PFSK-1 (cell line): ENCODE data around the gene MLXIPL.

ENCODE experiments used
- FOXP2 ChIP-seq: optimal IDR thresholded peaks from 2 replicates; pipeline ENCODE3; 2011; ENCODE audit warnings: borderline replicate concordance, control low read depth, inconsistent platforms; ENCODE audit not compliant: insufficient read depth; ENCODE audit errors: extremely low read length, extremely low read depth
- POLR2AphosphoS5 ChIP-seq: IDR thresholded peaks from 2 replicates; pipeline ENCODE4 v1.6.1; 2012; ENCODE audit warnings: low read depth, mild to moderate bottlenecking, control low read depth, low read length, moderate library complexity
- SIN3A ChIP-seq: IDR thresholded peaks from 2 replicates; pipeline ENCODE4 v1.6.1; 2012; ENCODE audit warnings: mild to moderate bottlenecking, low read length, moderate library complexity, borderline replicate concordance; ENCODE audit not compliant: insufficient read depth
- TAF1 ChIP-seq: IDR thresholded peaks from 2 replicates; pipeline ENCODE4 v1.6.1; 2012; ENCODE audit warnings: low read length, control low read depth, borderline replicate concordance; ENCODE audit not compliant: insufficient read depth
- TF ChIP-seq, protein P1 (sequence below), 2 experiments: IDR thresholded peaks; 2 replicates each; pipeline versions ENCODE4 v1.6.1 to v1.8.0; 2011 to 2012; ENCODE audit warnings: low read depth in 2 of 2, low read length in 2 of 2, control low read depth in 1 of 2, inconsistent platforms in 1 of 2, mild to moderate bottlenecking in 1 of 2, moderate library complexity in 1 of 2; ENCODE audit not compliant: insufficient read depth in 1 of 2

The MLXIPL gene

DNA sequence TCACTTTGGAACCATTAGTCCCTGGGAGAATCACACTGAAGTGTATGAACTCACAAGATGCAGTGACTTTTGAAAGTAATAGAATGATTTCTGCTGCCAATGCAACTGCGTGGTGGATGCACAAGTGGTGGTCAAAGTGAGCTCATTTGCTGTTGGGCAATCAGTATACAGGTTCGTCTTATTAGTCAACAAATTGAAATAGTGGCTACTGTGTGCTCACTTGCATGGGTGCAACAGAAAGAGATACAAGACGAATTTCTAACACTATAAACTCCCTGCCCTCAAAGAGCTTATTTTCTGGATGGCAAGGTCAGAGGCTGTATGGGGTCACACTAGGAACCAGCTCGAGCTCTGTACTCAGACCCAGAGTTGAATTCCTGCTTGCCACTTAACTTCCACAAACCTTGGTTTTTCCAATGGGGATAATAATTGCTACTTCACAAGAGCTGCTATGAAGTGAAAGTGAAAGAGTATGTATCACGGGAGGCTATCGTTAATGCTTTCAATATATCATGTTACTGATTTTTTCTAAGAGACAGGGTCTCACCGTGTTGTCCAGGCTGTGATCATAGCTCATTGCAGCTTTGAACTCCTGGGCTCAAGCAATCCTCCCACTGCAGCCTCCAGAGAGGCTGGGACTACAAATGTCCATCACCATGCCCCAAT, 58.5 kb downstream of the MLXIPL start:
- TF ChIP-seq, protein P1, sequence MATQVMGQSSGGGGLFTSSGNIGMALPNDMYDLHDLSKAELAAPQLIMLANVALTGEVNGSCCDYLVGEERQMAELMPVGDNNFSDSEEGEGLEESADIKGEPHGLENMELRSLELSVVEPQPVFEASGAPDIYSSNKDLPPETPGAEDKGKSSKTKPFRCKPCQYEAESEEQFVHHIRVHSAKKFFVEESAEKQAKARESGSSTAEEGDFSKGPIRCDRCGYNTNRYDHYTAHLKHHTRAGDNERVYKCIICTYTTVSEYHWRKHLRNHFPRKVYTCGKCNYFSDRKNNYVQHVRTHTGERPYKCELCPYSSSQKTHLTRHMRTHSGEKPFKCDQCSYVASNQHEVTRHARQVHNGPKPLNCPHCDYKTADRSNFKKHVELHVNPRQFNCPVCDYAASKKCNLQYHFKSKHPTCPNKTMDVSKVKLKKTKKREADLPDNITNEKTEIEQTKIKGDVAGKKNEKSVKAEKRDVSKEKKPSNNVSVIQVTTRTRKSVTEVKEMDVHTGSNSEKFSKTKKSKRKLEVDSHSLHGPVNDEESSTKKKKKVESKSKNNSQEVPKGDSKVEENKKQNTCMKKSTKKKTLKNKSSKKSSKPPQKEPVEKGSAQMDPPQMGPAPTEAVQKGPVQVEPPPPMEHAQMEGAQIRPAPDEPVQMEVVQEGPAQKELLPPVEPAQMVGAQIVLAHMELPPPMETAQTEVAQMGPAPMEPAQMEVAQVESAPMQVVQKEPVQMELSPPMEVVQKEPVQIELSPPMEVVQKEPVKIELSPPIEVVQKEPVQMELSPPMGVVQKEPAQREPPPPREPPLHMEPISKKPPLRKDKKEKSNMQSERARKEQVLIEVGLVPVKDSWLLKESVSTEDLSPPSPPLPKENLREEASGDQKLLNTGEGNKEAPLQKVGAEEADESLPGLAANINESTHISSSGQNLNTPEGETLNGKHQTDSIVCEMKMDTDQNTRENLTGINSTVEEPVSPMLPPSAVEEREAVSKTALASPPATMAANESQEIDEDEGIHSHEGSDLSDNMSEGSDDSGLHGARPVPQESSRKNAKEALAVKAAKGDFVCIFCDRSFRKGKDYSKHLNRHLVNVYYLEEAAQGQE (IDR thresholded peaks at IDR 0.05; ENCODE audit: insufficient read depth in 1 of 2, low read depth in 2 of 2, low read length in 2 of 2), result no peak
- no peak for TF ChIP-seq FOXP2
- TF ChIP-seq SIN3A, result no peak
- TF ChIP-seq POLR2AphosphoS5, result no peak
- no peak for TF ChIP-seq TAF1

DNA sequence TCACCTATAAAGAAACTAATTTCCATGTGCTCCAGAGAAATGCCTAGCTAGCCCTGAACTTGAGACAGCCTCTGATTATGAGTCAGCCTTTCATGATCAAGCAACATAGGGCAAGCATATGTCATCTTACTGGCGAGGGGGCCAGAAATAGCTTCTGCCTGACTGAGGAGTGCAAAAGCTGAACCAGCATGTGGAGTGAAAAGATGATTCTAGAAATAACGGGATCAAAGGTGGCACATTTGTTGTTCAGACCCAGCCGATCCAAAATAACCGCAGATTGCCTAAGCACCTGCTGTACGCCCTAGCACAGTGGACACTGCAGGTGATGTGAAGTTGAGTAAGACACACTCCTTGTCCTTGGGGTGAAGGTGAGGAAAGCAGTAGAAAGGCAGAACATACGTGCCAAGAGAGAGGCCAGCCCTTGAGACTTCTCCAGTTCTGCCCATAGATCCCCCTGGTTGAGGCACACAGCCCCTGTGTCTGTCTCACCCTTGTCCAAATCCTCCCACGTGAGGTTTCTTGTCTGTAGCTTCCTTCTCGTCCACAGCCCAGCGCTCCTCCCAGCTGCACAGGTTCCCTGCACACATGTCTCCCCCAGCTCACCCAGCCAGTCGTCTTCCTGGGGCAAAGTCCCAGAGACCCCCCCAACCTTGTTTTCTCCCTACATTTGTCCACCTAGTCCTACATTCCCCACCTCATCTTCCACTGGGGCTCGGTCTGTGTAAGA, 64.0 kb downstream of the MLXIPL start:
- TF ChIP-seq POLR2AphosphoS5, result no peak
- TF ChIP-seq SIN3A, result no peak
- TF ChIP-seq FOXP2, result no peak
- no peak for TF ChIP-seq TAF1
- TF ChIP-seq, protein P1 (IDR thresholded peaks at IDR 0.05; ENCODE audit: insufficient read depth in 1 of 2, low read depth in 2 of 2, low read length in 2 of 2), result no peak

DNA sequence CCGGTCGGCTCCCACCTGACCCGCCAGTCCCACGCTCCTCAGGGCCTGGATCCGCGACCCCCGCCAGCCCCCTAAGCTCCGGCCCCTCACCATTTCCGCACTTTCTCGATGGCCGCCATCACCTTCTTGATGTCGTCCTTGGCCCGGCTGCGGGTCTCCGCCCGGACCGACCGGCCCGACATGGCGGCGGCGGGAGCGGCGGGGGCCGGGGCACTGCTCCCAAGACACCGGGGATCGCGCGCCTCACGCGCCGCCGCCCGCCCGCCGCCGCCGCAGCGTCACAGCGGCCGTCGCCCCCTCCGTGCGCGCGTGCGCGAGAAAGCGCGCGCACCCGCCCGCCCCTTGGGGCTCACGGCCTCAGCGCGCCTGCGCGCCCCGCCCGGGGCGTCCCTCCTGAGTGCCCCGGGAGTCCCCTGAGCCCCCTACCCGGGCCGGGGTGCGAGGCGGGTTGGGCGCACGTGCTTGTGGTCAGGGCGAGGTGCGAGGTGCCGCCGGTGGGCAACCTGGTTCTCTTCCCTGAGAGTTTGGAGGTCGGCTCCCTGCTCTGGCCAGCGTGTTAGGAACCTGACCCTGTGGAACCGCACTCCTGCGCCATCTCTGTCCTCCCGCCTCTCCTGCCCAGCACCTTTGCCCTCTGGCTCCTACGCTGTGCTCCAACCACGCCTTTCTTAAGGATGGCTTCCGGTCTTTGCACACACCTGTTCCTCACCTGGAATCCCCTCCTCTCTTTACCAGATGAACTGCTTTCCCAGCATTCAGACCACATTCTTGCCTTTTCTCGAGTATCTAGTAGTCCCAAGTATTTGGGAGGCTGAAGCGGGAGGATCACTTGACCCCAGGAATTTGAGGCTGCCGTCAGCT, 66.7 kb downstream of the MLXIPL start, which contains the start of gene BCL7B:
Gene BCL7B, minus strand, starts transcription at position 294 of the 861 bp plus-strand sequence. Its CDS starts 112 bp downstream, at position 182.
- TF ChIP-seq SIN3A (no peak), TAF1 (no peak), POLR2AphosphoS5 (peak; percentile 70)

DNA sequence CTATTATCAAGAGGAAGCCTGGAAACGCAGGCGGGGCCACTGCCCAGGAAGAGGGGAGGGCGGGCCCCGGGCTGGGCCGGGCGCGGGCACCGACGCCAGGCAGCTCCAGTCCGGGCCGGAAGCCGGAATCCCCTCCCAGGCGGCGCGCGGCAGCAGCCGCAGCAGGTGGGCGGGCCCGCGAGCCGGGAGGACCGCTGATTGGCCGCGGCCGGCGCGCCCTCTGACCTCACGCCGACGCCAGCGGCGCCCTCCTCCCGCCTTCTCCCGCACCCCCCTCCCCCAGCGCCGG, 67.3 kb downstream of the MLXIPL start:
- TF ChIP-seq, protein P1 (IDR thresholded peaks at IDR 0.05; ENCODE audit: insufficient read depth in 1 of 2, low read depth in 2 of 2, low read length in 2 of 2), result no peak
- TF ChIP-seq FOXP2 (no peak), POLR2AphosphoS5 (0 out of 2 replicates have a peak, but pooled peaks have one; percentile 61), TAF1 (no peak), SIN3A (no peak)

DNA sequence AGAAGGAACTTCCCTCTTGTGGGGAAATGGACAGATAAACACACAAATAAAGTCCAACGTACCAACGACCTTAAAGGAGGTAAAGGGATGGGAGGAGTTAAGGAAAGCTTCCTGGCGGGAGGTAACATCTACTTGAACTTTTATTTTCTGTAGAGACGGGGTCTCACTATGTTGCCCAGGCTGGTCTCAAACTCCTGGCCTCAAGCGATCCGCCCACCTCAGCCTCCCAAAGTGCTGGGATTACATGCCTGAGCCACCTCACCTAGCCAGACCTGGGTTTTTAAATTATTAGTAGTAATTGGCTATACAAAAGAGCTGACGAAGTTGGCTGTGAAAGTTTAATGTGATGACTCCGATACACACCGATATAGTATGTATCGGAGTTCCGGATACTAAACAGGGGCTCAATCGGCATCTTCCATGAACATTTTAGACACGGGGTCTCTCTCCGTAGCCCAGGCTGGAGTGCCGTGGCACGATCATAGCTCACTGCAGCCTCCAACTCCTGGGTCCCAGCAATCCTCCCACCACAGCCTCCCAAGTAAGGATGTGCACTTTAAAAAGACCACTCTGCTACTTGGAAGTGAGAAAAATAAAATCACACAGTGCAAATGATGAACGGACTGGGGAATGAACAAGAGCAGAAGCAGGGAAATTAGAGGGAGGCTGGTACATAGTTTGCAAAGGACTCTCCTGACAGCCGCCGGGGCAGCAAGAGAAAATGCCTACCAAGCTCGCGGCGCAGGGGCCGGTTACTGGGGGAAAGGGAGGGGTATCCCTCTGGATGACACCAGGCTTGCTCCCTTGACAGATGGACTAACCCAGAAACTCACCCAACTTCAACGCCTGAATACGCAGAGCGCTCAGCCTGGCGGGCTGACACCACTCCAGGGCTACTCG, 67.9 kb downstream of the MLXIPL start:
- no peak for TF ChIP-seq FOXP2
- TF ChIP-seq, protein P1 (IDR thresholded peaks at IDR 0.05; ENCODE audit: insufficient read depth in 1 of 2, low read depth in 2 of 2, low read length in 2 of 2), result no peak
- no peak for TF ChIP-seq TAF1
- no peak; the same call in 1 of the 2 replicates for TF ChIP-seq POLR2AphosphoS5
- no peak for TF ChIP-seq SIN3A
